Esophagus (tissue), 2 donors: ENCODE results near the gene SPARCL1. TPM values are rescaled to one million over a fixed set of nuclear protein-coding genes. Genes with fewer than 3 reads are reported as not detected.
"Not testable (repeated sequence)": the region's sequence is repeated elsewhere in the genome, so short reads cannot be mapped to it uniquely, and the experiment has no call there.

ENCODE experiments used
- H3K27ac ChIP-seq, 2 donors: one replicate each; pipeline ENCODE4 v1.5.1; 2013; ENCODE audit warnings: low read depth in 2 of 2, mild to moderate bottlenecking in 2 of 2, inconsistent platforms in 1 of 2, low read length in 1 of 2, moderate library complexity in 1 of 2
- H3K27me3 ChIP-seq, 2 donors: one replicate each; pipeline ENCODE4 v1.6.1; 2013; ENCODE audit warnings: low read length in 2 of 2, control low read depth in 1 of 2, mild to moderate bottlenecking in 1 of 2; ENCODE audit not compliant: insufficient read depth in 2 of 2, control insufficient read depth in 1 of 2
- H3K36me3 ChIP-seq, 2 donors: one replicate each; pipeline ENCODE4 v1.6.1; 2013; ENCODE audit warnings: low read length in 1 of 2; ENCODE audit not compliant: control insufficient read depth in 2 of 2, insufficient read depth in 2 of 2
- H3K4me1 ChIP-seq, 2 donors: one replicate each; pipeline ENCODE4 v1.6.1; 2013; ENCODE audit warnings: low read length in 1 of 2; ENCODE audit not compliant: control insufficient read depth in 2 of 2, insufficient read depth in 2 of 2
- H3K4me3 ChIP-seq, 2 donors: one replicate each; pipeline ENCODE4 v1.5.1; 2013; ENCODE audit warnings: low read length in 2 of 2, mild to moderate bottlenecking in 2 of 2, low read depth in 1 of 2, moderate library complexity in 1 of 2
- H3K9me3 ChIP-seq, 2 donors: one replicate each; pipeline ENCODE4 v1.6.1; 2013; ENCODE audit warnings: mild to moderate bottlenecking in 2 of 2, low read depth in 1 of 2, low read length in 1 of 2, moderate library complexity in 1 of 2; ENCODE audit not compliant: control insufficient read depth in 2 of 2, insufficient read depth in 1 of 2
- WGBS, 2 donors: extraction: QIAGEN DNeasy Blood & Tissue Kit; methylation state at CpG; one replicate each; pipeline ENCODE4 v1.1.7; 2013; 5-methylcytosine and 5-hydroxymethylcytosine counted together
- polyA plus RNA-seq, 2 donors: library from polyadenylated mRNA; stranded (reverse); fragments of 200-250 nt; gene quantifications; one replicate each; pipeline ENCODE4 v1.2.3, GENCODE V29; 2013
- donor health status: healthy with polysubstance abuse.
- donor health status: Bipolar disorder and iron deficiency.

SPARCL1 gene
- polyA plus RNA-seq, 2 donors: 21.5 to 113 TPM

DNA sequence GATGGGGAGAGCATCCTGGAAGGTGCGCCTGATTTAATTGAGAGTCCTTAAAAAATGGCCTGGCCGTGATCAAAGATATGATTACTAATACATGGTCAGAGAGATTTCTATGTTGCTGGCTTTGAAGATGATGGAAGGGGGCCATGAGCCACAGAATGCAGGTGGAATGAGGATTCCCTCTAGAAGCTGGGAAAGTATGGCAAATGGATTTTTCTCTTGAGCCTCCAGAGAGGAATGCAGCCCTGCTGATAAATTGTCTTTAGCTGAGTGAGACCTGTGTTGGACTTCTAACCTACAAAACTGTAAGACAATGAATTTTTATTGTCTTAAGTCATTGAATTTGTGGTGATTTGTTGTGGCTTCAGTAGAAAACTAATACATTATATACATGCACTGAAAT lies 99.1 kb downstream of the SPARCL1 start:
- Histone ChIP-seq H3K4me3 (no peak overlapping the region), H3K4me1 (peaks cover 0 to 2% of the 10 kb centered on the region in 2 donors), H3K9me3 (no peaks in the 10 kb centered on the region), H3K27ac (no peak overlapping the region), H3K36me3 (no peaks in the 10 kb centered on the region), H3K27me3 (no peaks in the 10 kb centered on the region)
- 91 to 95% methylated on average over 2 of the region's 2 CpGs for WGBS, 2 donors

- H3K36me3 ChIP-seq: no peaks in the 10 kb centered on the region
- H3K27me3 ChIP-seq: no peaks in the 10 kb centered on the region
- no peak overlapping the region for H3K4me3 ChIP-seq
- H3K27ac ChIP-seq: no peak overlapping the region
- WGBS, 2 donors: 93 to 96% methylated on average over 6 of the region's 6 CpGs
- H3K9me3 ChIP-seq: no peaks in the 10 kb centered on the region
- H3K4me1 ChIP-seq: peaks cover 0 to 4% of the 10 kb centered on the region in 2 donors
These were observed 100.2 kb downstream of the SPARCL1 start for GRCh38 chr4:87428979-87429378.

DNA sequence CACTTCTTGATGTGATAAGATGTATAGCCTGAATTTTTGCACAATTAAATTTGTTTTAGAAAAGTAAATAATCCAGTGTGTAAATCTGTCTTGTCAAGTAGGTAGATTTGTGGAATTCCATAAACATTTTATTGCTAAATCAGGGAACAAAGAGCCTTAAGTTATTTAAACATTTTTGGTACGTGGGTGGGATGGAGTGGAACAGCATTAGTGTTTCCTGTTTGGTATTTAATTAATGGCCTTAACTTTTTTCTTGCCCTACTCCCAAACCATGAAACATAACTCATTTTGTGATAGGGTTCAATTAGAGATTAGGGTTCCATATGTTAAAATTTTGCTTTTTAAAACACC lies 101.7 kb downstream of the SPARCL1 start:
- Histone ChIP-seq H3K4me3 (no peak overlapping the region), H3K27ac (no peak overlapping the region), H3K36me3 (no peaks in the 10 kb centered on the region), H3K27me3 (no peaks in the 10 kb centered on the region), H3K9me3 (no peaks in the 10 kb centered on the region), H3K4me1 (peaks cover 0 to 4% of the 10 kb centered on the region in 2 donors)
- 32 to 34% methylated on average over 1 of the region's 1 CpG for WGBS, 2 donors

DNA sequence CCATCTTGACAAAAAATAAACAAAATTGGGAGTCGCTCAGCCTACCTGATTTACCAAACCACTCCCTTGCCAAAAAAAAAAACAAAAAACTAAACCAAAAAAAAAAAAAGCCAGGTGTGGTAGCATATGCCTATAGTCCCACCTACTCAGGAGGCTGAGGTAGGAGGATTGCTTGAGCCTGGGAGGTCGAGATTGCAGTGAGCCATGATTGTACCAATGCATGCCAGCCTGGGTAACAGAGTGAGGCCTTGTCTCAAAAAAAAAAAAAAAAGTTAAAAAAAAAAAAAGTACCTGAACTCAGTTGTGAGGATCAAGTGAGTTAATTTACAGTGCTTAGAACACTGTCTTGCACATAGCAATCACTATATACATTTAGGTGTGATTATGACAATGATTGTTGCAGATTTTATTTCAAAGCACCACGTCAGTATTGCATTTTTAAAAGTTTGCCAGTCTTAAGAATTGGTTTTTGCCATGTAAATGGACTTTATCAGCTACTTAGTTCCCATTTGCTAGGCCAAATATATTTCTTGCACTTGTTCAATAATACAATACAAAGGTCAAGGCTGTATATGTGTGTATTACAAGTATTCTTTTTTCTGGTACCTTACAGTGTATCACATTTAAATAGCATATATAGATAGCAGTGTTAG lies 102.2 kb downstream of the SPARCL1 start:
- Histone ChIP-seq H3K27ac (no peak overlapping the region), H3K9me3 (no peaks in the 10 kb centered on the region), H3K36me3 (no peaks in the 10 kb centered on the region), H3K27me3 (no peaks in the 10 kb centered on the region), H3K4me1 (peaks cover 0 to 4% of the 10 kb centered on the region in 2 donors), H3K4me3 (no peak overlapping the region)
- WGBS, 2 donors: 85 to 92% methylated on average over 3 of the region's 3 CpGs

GRCh38 chr4:87425711-87426110 lies 103.5 kb downstream of the SPARCL1 start:
- 90 to 91% methylated on average over 2 of the region's 2 CpGs for WGBS, 2 donors
- no peaks in the 10 kb centered on the region for H3K36me3 ChIP-seq
- H3K9me3 ChIP-seq: no peaks in the 10 kb centered on the region
- H3K27ac ChIP-seq: no peak overlapping the region
- H3K4me1 ChIP-seq: peaks cover 0 to 5% of the 10 kb centered on the region in 2 donors
- H3K4me3 ChIP-seq: no peak overlapping the region
- H3K27me3 ChIP-seq: no peaks in the 10 kb centered on the region

DNA sequence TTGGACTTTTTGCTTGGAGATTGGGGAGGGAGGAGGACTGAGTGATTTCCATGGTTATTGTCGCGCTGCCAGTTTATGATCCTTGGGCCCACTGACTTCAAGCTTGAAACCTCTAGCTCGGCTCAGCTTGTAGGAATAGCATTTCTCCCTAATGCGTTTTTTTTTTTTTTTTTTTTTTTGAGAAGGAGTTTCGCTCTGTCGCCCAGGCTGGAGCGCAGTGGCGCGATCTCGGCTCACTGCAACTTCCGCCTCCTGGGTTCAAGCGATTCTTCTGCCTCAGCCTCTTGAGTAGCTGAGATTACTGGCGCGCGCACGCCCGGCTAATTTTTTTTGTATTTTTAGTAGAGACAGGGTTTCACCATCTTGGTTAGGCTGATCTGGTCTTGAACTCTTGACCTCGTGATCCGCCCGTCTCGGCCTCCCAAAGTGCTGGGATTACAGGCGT lies 105.1 kb downstream of the SPARCL1 start:
- H3K36me3 ChIP-seq, H3K27me3 ChIP-seq, H3K4me1 ChIP-seq, H3K9me3 ChIP-seq, H3K27ac ChIP-seq: not testable (repeated sequence)
- WGBS, 2 donors: 82 to 92% methylated on average over 22 of the region's 22 CpGs
- H3K4me3 ChIP-seq: peak overlapping the region in 1 of 2 donors; percentile 99

Other genes with a start within 250 kb of the SPARCL1 start
- gene HSD17B13, start 206.5 kb downstream of the SPARCL1 start, polyA plus RNA-seq: under 1 TPM; 0.08 to 0.14 TPM
- 1 to 10 TPM; 6.6 to 9.9 TPM for gene HSD17B11, start 138.2 kb downstream of the SPARCL1 start, polyA plus RNA-seq
- gene NUDT9, start 106.8 kb downstream of the SPARCL1 start, polyA plus RNA-seq: 10 to 100 TPM; 25.7 to 39.8 TPM
- gene DSPP, start 79.2 kb upstream of the SPARCL1 start, polyA plus RNA-seq: not detected
- gene DMP1, start 120.9 kb upstream of the SPARCL1 start, polyA plus RNA-seq: not detected